ENCODE measurements around the gene ARPC1A.

Gene ARPC1A

GRCh38 chr7:99408379-99409191 is 82.9 kb downstream of the ARPC1A start, which contains the start of the genes BUD31 and PDAP1:
Gene BUD31, plus strand, starts transcription at chr7:99408969. Its CDS starts 2,124 bp downstream, at chr7:99411093.
Gene PDAP1, minus strand, starts transcription at chr7:99408597. Its CDS starts 49 bp downstream, at chr7:99408548.
- TF ChIP-seq EZH2phosphoT487 (IDR thresholded peaks at IDR 0.05; ENCODE audit: low read depth): no peak
- TF ChIP-seq CTCF (IDR thresholded peaks at IDR 0.05; ENCODE audit: low read depth, low read length): no peak
- peak within 1 kb of the TSS; percentile 96 for H3K4me2 ChIP-seq (ENCODE audit: low read length)
- H3K4me1 ChIP-seq (ENCODE audit: low read length): peaks cover 17% of the 10 kb centered on the region
- H3K9me3 ChIP-seq (ENCODE audit: insufficient read depth, low read length): no peaks in the 10 kb centered on the region
- H3K27me3 ChIP-seq (ENCODE audit: low read depth, low read length): no peaks in the 10 kb centered on the region
- peaks cover 80% of the 10 kb centered on the region for H3K79me2 ChIP-seq (ENCODE audit: low read length)
- H3K36me3 ChIP-seq (replicated peaks; ENCODE audit: low read depth, low read length): peaks cover 31% of the 10 kb centered on the region
- H3K27ac ChIP-seq (ENCODE audit: low read length): peak within 1 kb of the TSS; percentile 84
- peaks cover 23% of the 10 kb centered on the region for H4K20me1 ChIP-seq (ENCODE audit: insufficient read depth, low read length)
- H2AFZ ChIP-seq (ENCODE audit: low read depth, low read length): peak within 1 kb of the TSS; percentile 39; the same call in 1 of the 2 replicates
- H3K4me3 ChIP-seq (ENCODE audit: low read length): peak within 1 kb of the TSS; percentile 91
- H3K9ac ChIP-seq (ENCODE audit: low read length): peak within 1 kb of the TSS; percentile 99

DNA sequence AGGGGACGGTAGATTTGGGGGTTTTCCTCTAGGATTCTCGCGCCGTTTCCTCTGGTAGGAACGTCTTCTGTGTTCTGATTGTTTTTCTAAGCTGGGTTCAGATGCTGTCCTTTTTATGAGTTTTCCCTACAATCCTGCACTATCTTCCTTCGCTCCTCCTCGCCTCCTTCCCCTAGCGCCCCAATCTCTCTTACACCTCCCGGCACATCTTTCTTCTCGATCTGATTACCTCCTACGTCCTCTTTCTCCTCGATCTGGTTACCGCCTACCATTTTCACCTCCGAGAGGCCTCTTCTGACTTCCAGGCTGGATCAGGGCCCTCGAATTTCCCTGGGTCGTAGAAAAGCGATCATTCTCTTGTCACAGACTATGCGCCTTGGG is 83.5 kb downstream of the ARPC1A start:
- Histone ChIP-seq H3K27ac (ENCODE audit: low read length) (peak overlapping the region; percentile 84), H3K4me1 (ENCODE audit: low read length) (peaks cover 17% of the 10 kb centered on the region), H3K4me2 (ENCODE audit: low read length) (peak overlapping the region; percentile 96), H3K79me2 (ENCODE audit: low read length) (peaks cover 74% of the 10 kb centered on the region), H3K27me3 (ENCODE audit: low read depth, low read length) (no peaks in the 10 kb centered on the region), H3K4me3 (ENCODE audit: low read length) (peak overlapping the region; percentile 91), H3K9ac (ENCODE audit: low read length) (peak overlapping the region; percentile 99), H2AFZ (ENCODE audit: low read depth, low read length) (peak overlapping the region; percentile 39; the same call in 1 of the 2 replicates), H3K36me3 (replicated peaks; ENCODE audit: low read depth, low read length) (peaks cover 28% of the 10 kb centered on the region), H3K9me3 (ENCODE audit: insufficient read depth, low read length) (no peaks in the 10 kb centered on the region), H4K20me1 (ENCODE audit: insufficient read depth, low read length) (peaks cover 21% of the 10 kb centered on the region)
- TF ChIP-seq CTCF (IDR thresholded peaks at IDR 0.05; ENCODE audit: low read depth, low read length) (no peak), EZH2phosphoT487 (IDR thresholded peaks at IDR 0.05; ENCODE audit: low read depth) (no peak)

DNA sequence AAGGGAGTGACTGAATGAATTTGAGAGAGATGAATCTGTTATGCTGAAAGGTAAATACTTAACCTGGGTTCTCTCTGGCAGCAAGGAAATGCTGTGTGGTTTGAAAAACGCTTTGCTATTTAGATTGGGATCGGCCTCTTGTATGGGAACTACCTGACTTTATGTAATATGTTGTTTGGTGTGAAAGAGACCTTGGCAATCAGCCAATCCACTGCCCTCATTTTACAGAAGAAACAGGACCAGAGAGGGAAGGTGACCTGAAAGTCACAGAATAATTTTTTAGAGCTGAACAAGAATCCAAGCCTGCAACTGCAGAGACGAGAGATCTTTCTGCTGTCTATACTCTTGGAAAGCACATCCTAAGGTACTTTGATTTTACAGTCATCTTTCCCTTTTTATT is 84.1 kb downstream of the ARPC1A start:
- Histone ChIP-seq H3K4me1 (ENCODE audit: low read length) (peaks cover 17% of the 10 kb centered on the region), H3K27ac (ENCODE audit: low read length) (no peak overlapping the region), H3K4me3 (ENCODE audit: low read length) (peak overlapping the region; percentile 91), H3K36me3 (replicated peaks; ENCODE audit: low read depth, low read length) (peaks cover 21% of the 10 kb centered on the region), H3K79me2 (ENCODE audit: low read length) (peaks cover 68% of the 10 kb centered on the region), H3K4me2 (ENCODE audit: low read length) (peak overlapping the region; percentile 96), H3K9me3 (ENCODE audit: insufficient read depth, low read length) (no peaks in the 10 kb centered on the region), H2AFZ (ENCODE audit: low read depth, low read length) (no peak overlapping the region), H3K9ac (ENCODE audit: low read length) (peak overlapping the region; percentile 99), H4K20me1 (ENCODE audit: insufficient read depth, low read length) (peaks cover 17% of the 10 kb centered on the region), H3K27me3 (ENCODE audit: low read depth, low read length) (no peaks in the 10 kb centered on the region)
- TF ChIP-seq CTCF (IDR thresholded peaks at IDR 0.05; ENCODE audit: low read depth, low read length) (no peak), EZH2phosphoT487 (IDR thresholded peaks at IDR 0.05; ENCODE audit: low read depth) (no peak)

- no peak overlapping the region for H3K4me2 ChIP-seq (ENCODE audit: low read length)
- no peaks in the 10 kb centered on the region for H3K27me3 ChIP-seq (ENCODE audit: low read depth, low read length)
- H3K79me2 ChIP-seq (ENCODE audit: low read length): peaks cover 60% of the 10 kb centered on the region
- H3K4me3 ChIP-seq (ENCODE audit: low read length): no peak overlapping the region
- no peak overlapping the region for H3K9ac ChIP-seq (ENCODE audit: low read length)
- H2AFZ ChIP-seq (ENCODE audit: low read depth, low read length): no peak overlapping the region
- peaks cover 19% of the 10 kb centered on the region for H3K36me3 ChIP-seq (replicated peaks; ENCODE audit: low read depth, low read length)
- TF ChIP-seq CTCF (IDR thresholded peaks at IDR 0.05; ENCODE audit: low read depth, low read length): no peak
- no peak for TF ChIP-seq EZH2phosphoT487 (IDR thresholded peaks at IDR 0.05; ENCODE audit: low read depth)
- H4K20me1 ChIP-seq (ENCODE audit: insufficient read depth, low read length): peaks cover 13% of the 10 kb centered on the region
- H3K9me3 ChIP-seq (ENCODE audit: insufficient read depth, low read length): no peaks in the 10 kb centered on the region
- H3K27ac ChIP-seq (ENCODE audit: low read length): no peak overlapping the region
- H3K4me1 ChIP-seq (ENCODE audit: low read length): peaks cover 17% of the 10 kb centered on the region
Observed at GRCh38 chr7:99410635-99411034, 84.9 kb downstream of the ARPC1A start.
